Measurements from ENCODE around the gene SLC35D3. TPM values are rescaled to one million over a fixed set of nuclear protein-coding genes. Genes with fewer than 3 reads are reported as not detected.
"Not testable (repeated sequence)": the region's sequence is repeated elsewhere in the genome, so short reads cannot be mapped to it uniquely, and the experiment has no call there.

Gene SLC35D3
- total RNA-seq, 1 experiment from 2014 or later, result not detected

GRCh38 chr6:136962661-136963060 is 40.6 kb downstream of the SLC35D3 start:
- DNase-seq (ENCODE audit: extremely low read depth, low read depth), result no peak

- DNase-seq (ENCODE audit: extremely low read depth, low read depth), result no peak
Observed at GRCh38 chr6:136963259-136963658, 41.2 kb downstream of the SLC35D3 start.

- DNase-seq (ENCODE audit: extremely low read depth, low read depth), result no peak
Observed at GRCh38 chr6:136964398-136964797, 42.3 kb downstream of the SLC35D3 start.

GRCh38 chr6:136967876-136968752 is 46.0 kb downstream of the SLC35D3 start:
- DNase-seq (ENCODE audit: extremely low read depth, low read depth), result peak; percentile 67

GRCh38 chr6:136968837-136969236 is 46.7 kb downstream of the SLC35D3 start:
- no peak for DNase-seq (ENCODE audit: extremely low read depth, low read depth)

- DNase-seq (ENCODE audit: extremely low read depth, low read depth), result no peak
Observed at GRCh38 chr6:136969433-136969832, 47.3 kb downstream of the SLC35D3 start.

- DNase-seq (ENCODE audit: extremely low read depth, low read depth), result no peak
Observed at GRCh38 chr6:136969930-136970329, 47.8 kb downstream of the SLC35D3 start.

GRCh38 chr6:136971609-136972008 is 49.5 kb downstream of the SLC35D3 start:
- DNase-seq (ENCODE audit: extremely low read depth, low read depth), result no peak

GRCh38 chr6:136973781-136974180 is 51.7 kb downstream of the SLC35D3 start:
- DNase-seq (ENCODE audit: extremely low read depth, low read depth), result not testable (repeated sequence)

Small RNA genes within 50 kb of the gene (small RNA-seq; reads per million reads assigned to genes)
- gene RF00019 (0 reads per million in 2 experiments), gene RPL35AP3 (0 reads per million in 2 experiments)

Other genes starting within 250 kb of the SLC35D3 start
- 5.9 and 6.8 TPM in 2 replicates for gene MAP3K5, start 129.8 kb upstream of the SLC35D3 start, total RNA-seq (2014; rRNA removed; shearing (Covaris generic))
- gene PEX7, start 99.7 kb upstream of the SLC35D3 start, total RNA-seq (2014; rRNA removed; shearing (Covaris generic)), result 7.9 and 10.2 TPM in 2 replicates
- 0.02 TPM in 1 of 2 replicates, not detected in the other for gene IL20RA, start 122.7 kb downstream of the SLC35D3 start, total RNA-seq (2014; rRNA removed; shearing (Covaris generic))